22Rv1 (cell line): ENCODE data around the gene FGR.
"Not testable (repeated sequence)": the region's sequence is repeated elsewhere in the genome, so short reads cannot be mapped to it uniquely, and the experiment has no call there.

Experiments used
- H3K27ac ChIP-seq: fragments of 450-650 bp; 2 replicates; pipeline ENCODE4 v1.5.1; 2017
- ZFX ChIP-seq: fragments of 450-650 bp; IDR thresholded peaks from 2 replicates; pipeline ENCODE4 v1.6.1; 2017; ENCODE audit warnings: antibody characterized with exemption, borderline replicate concordance
- TF ChIP-seq, protein P1 (sequence below): fragments of 450-650 bp; IDR thresholded peaks from 2 replicates; pipeline ENCODE4 v1.5.1; 2017; ENCODE audit warnings: mild to moderate bottlenecking

Gene FGR

GRCh38 chr1:27632387-27633297 lies 2.3 kb downstream of the FGR start:
- no peak overlapping the region for H3K27ac ChIP-seq

DNA sequence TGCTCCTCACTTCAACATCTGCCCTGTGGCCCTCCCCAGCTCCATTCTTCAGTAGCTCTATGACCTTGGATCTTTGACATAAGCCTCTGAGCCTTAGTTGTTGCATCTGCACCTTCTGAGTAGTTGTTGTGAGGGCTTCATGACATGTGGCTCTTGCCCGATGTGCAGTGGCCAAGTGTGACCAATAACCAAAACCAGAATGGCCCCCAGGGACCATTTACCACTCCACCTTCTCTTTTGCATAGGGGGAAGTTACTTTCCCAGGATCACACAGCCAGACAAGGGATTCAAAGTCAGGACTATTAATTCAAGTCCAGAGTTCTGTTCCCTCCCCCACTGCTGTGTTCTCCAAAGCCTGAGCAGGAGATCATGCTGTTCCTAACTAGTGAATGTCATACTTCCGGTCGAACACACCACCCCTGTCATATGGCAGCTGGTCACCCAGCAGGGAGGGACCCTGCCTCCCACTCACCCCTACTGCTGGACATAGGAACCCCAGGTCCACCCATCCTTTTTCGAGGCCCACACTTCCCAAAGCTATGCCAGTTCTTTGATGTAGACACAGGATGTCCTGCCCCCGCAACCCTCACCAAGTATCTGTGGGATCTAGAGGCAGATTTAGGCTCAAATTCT lies 4.0 kb downstream of the FGR start:
- H3K27ac ChIP-seq = no peak overlapping the region
- TF ChIP-seq, protein P1, sequence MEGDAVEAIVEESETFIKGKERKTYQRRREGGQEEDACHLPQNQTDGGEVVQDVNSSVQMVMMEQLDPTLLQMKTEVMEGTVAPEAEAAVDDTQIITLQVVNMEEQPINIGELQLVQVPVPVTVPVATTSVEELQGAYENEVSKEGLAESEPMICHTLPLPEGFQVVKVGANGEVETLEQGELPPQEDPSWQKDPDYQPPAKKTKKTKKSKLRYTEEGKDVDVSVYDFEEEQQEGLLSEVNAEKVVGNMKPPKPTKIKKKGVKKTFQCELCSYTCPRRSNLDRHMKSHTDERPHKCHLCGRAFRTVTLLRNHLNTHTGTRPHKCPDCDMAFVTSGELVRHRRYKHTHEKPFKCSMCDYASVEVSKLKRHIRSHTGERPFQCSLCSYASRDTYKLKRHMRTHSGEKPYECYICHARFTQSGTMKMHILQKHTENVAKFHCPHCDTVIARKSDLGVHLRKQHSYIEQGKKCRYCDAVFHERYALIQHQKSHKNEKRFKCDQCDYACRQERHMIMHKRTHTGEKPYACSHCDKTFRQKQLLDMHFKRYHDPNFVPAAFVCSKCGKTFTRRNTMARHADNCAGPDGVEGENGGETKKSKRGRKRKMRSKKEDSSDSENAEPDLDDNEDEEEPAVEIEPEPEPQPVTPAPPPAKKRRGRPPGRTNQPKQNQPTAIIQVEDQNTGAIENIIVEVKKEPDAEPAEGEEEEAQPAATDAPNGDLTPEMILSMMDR = no peak
- no peak for TF ChIP-seq ZFX

More at GRCh38 chr1:27632387-27633297, 2.3 kb downstream of the FGR start:
- TF ChIP-seq ZFX = no peak
- TF ChIP-seq, protein P1 = no peak

DNA sequence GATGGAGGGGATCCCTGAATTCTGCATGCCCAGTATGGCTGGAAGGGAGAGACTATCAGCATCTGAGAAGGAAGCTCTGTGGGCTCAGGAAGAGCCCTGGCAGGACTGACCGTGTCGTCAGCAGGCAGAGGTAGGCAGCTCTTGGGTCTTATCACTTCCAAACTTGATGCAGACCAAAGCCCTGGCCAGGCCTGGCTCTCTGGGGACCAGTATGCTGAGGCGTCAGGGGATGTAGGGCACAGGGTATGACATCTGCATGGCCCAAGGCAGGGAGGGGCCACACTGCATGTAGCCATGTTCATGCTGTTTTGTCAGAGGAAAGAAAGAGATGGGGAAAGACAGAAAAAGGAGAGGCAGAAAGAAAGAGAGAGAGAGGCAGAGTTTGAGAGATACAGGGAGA lies 6.3 kb downstream of the FGR start:
- H3K27ac ChIP-seq = no peak overlapping the region
- TF ChIP-seq, protein P1 = no peak
- TF ChIP-seq ZFX = no peak

DNA sequence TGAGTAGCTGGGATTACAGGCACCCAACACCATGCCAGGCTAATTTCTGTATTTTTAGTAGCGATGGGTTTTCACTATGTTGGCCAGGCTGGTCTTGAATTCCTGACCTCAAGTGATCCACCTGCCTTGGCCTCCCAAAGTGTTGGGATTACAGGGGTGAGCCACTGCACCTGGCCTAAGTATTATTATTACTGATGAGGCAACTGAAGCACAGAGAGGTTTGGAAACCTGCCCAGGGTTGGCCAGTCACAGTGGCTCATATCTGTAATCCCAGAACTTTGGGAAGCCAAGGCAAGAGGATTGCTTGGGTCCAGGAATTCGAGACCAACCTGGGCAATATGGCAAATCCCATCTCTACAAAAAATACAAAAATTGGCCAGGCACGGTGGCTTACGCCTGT lies 7.3 kb downstream of the FGR start:
- H3K27ac ChIP-seq = not testable (repeated sequence)

- TF ChIP-seq, protein P1 = no peak
- TF ChIP-seq ZFX = no peak
- H3K27ac ChIP-seq = no peak overlapping the region
These were observed 7.9 kb downstream of the FGR start for GRCh38 chr1:27627061-27627460.

DNA sequence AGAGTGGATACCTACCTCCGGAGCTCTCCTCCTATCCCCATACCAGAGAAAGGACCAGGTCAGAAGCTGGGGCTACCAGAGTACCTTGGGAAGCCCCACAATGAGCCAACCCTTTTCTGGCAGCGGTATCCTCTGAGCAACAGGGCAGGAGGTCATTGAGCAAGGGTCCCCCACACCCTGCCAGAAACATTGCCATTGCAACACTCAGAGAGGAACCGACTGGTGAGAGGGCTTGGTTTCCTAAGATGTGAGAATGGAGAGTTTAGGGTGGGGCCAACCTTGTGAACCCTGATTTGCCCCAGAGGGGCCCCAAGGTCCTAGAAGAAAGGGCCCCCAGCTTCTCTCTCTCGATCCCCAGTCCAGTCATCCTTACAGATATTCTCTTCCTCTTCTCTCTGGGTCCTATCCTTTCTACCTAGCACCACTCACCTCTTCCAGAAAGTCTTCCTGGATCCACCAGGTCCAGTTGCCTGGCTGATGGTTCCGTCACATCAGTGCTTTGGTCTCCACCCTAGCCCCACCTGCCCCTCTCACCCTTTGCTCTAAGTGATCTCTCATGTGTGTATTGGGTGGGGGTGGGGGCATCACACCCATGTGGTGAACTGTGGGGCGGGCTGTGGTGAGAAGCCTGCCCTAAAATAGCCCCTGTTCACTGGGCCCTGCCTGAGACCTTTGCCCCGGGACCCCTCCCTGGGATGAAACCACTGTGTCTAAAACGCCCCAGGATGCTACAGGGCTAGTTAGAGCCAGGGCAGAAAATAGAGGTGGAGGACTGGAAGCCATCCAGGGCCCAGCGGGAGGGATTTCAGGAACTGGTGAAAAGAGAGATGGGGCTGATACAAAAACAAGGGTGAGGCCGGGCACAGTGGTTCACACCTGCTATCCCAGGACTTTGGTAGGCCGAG lies 8.7 kb downstream of the FGR start:
- TF ChIP-seq, protein P1 = no peak
- no peak for TF ChIP-seq ZFX
- no peak overlapping the region for H3K27ac ChIP-seq

DNA sequence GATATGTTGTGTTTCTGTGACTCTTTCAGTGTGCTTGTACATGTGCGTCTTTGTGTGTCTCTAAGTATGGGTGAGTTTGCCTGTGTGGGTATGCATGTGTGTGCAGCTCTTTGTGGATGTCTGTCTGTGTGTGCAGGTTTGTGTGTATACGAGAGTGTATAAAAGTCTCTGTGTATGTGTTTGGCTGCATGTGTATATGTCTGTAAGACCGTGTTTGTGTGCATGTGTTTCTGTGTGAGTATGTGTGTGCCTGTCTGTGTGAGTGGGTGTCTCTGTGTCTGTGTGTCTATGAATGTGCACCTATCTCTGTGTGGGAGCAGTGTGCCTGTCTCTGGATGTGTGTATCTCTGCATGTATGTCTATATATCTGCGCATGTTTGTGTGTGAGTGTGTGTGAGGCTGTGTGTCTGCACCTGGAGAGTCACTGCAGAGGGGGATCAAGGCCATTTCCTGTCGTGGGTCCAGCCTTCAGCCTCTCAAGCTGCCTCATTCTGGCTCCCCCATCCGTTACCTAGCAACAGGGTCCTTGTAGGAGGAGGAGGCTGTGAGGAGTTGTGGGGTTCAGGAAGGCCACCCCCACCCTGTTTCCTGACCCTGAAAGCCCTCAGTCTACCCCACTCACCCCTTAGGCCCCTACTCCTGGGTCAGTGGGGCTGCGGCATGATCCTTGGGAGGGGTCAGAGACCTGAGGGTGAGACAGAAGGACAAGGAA lies 10.4 kb downstream of the FGR start:
- no peak for TF ChIP-seq ZFX
- TF ChIP-seq, protein P1 = no peak
- H3K27ac ChIP-seq = no peak overlapping the region
